ENCODE data around the gene B9D1.

Gene B9D1

DNA sequence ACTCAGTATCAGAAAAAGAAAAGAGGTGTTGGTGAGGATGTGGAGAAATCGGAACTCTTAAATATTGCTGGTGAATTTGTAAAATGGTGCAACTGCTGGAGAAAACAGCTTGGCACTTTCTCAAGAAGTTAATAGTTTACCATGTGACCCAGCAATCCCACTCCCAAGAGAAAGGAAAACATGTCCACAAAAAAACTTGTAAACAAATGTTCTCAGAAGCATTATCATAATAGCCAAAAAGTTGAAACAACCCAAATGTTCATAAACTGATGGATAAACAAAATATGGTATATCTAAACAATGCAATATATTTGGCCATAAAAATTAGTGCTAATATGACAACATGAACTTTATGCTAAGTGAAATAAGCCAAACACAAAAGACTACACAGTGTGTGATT, 13.2 kb upstream of the B9D1 start:
- DNase-seq, result no peak

DNA sequence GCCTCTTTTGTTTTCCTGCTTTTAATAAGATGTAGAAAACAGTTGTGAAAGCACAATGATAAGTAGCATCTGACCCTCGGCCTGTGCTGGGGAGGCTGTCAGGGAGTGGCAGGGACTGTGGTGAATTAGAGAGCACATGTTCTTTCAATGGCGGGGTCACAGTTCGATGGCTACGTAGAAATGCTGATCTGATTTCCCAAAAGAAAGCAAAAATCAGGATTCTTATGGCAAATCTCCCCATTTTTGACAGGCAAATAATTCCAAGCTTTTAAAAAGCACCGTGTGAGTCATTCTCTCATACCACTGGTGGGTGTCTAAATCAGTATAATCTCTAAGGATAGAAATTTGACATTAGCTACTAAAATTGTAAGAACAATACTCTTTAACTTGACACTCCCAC, 11.6 kb upstream of the B9D1 start:
- DNase-seq, result no peak

- DNase-seq, result no peak
These were observed 10.5 kb upstream of the B9D1 start for GRCh38 chr17:19372866-19373504.

DNA sequence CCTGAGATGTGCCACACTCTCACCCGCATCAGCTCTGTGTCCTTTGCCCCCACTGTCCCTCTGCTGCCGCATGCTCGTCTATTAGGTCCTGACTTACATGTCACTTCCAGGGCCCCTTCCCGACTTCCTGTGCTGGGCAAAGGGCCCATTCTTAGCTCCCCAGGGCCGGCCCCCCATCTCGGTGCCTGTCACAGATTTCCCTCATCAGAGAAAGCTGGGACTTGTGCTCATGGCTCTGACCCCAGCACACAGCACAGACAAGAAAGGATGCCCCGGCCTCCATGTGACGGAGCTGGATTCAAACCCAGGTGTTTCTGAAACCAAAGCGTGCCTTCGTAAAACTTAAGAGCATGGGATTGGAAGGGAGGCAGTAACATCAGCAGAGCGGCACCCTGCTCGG, 9.9 kb upstream of the B9D1 start:
- no peak for DNase-seq

DNA sequence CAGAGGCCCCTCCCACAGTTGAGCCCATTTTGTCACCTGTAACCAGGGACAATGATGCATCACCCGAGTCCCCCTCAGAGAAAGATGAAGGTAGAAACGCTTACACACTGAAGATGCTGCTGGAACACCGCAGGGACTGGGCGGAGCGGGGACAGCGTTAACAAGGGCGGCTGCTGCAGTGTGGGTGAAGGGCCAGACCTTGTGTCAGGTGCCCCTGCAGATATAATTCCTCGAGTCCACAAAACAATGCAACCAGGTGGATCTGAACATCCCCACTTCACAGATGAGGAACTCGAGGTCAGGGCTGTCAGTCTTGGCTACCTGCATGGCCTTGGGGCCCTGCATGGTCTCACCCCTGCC, 9.5 kb upstream of the B9D1 start:
- DNase-seq, result no peak

GRCh38 chr17:19371259-19372010, 8.9 kb upstream of the B9D1 start:
- no peak for DNase-seq

GRCh38 chr17:19370493-19370960, 8.0 kb upstream of the B9D1 start:
- DNase-seq, result no peak

GRCh38 chr17:19369846-19370492, 7.4 kb upstream of the B9D1 start:
- DNase-seq, result no peak

- no peak for DNase-seq
These were observed 6.7 kb upstream of the B9D1 start for GRCh38 chr17:19369107-19369778.

DNA sequence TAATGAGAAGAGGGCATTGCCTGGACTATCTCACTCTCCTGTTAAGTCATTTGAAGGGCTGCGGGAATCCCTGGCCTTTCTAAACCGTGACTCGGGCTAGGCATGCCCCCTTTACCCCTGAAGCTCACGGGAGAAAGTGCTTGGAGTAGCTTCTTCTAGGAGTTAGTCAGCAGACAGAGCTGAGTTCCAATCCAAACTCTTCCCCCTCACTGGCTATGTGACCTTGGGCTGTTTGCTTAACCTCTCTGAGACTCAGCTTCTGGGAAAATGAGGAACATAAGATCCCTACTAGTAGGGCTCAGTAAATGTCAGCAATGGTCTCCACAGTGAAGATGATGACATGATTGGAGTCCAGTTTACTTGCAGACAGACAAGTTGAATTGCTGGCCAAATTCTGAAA, 5.7 kb upstream of the B9D1 start:
- DNase-seq, result no peak

GRCh38 chr17:19366637-19366972, 4.1 kb upstream of the B9D1 start:
- DNase-seq, result no peak

- DNase-seq, result no peak
These were observed 3.5 kb upstream of the B9D1 start for GRCh38 chr17:19365833-19366636.

DNA sequence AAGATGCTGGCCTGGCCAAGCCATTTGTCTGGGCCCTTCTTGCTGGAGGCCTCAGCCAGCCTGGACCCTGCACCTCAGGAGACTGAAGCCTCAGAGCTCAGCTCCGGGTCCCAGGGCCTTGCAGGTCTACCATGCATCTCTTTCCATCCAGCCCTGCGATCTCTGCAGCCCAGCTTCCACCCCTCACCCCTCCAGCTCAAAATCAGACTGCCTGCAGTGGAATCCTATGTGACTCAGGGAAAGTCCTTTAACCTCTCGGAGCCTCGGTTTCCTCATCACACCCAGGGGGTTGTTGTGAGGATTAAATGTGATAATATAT, 2.9 kb upstream of the B9D1 start:
- DNase-seq, result no peak

DNA sequence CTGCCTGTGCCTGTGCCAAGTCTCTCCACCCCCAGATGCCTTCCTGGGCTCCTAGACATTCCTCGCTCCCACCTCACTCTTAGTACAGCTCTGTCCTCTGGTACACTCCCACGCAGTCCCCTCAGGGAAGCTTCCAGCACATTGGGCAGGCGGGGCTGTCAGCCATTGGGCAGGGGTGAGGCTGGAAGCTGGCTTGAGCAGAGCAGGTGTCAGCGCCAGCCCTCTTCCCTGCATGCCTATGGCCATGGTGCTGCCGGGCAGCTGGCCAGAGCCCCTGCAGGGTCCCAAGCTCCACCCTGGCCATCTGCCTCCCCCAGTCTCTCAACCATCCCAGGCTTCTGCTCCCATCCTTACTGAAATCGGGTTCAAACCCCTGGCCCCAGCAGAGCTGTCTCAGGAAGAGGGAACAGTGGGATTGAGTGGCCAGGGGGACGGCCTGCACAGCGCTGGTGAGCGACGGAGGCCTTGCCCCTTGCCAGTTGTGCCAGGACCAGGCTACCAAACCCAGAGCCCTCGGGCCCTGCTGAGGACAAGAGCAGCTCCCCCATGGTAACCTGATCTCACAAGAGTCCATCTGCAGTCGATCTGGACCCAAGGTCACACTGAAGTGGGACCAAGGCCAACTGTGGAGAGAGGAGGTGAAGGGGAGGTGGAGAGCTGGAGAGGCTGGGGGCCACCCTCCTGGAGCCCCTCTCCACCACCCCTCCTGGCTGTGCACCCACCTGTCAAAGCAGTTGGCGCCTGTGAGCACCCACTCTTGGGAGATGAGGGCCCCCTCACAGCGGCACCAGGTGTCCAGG, 2.4 kb upstream of the B9D1 start:
- DNase-seq, result no peak

DNA sequence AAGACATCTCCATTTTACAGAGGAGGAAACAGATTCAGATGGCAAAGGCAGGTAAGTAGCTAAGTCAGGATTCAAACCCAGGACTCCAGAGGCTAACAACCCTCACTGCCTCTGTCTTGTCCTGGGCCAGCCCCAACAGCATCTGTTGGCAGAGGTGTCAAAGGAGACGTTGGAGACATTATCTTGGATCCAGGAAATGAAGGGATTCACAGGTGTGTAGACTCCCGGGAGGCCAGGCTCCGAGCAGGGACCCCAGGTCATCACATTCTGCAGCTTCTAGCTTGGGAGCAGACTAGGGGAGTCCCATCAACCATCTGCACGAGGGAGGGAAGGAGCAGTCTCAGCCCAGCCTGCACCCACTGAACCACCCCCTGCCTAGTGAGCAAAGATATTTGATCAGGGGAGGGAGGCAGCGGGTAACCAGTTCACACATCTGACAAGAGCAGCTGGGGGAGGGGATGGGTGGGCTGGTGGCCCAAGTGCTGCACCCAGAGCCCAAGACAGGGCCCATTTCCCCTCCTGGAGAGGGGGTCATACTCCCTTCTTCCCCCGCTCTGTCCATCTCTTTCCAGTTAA, 1.0 kb upstream of the B9D1 start:
- DNase-seq, result no peak

- DNase-seq, result no peak
These were observed 553 bp upstream of the B9D1 start for GRCh38 chr17:19363114-19363438.

- DNase-seq, result no peak
These were observed 613 bp downstream of the B9D1 start for GRCh38 chr17:19361944-19362276.

DNA sequence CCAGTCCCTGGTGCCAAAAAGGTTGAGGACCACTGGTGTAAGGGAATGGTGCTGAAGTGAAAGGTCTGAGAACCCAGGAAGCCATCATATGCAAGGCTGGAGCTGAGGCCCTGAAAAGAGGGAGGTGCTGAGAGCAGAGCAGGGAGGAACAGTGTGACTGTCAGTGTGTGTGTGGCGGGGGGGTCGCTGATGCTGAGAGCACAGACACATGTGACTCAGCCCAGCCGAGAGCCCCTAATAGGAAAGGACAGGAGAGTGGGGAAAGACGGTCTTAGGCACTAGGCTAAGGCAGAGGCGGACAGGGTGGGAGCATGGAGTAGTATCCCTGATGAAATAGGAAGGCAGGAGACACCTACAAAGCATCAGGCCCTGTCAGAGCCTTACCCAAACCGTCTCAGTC, 1.2 kb downstream of the B9D1 start:
- DNase-seq, result no peak

DNA sequence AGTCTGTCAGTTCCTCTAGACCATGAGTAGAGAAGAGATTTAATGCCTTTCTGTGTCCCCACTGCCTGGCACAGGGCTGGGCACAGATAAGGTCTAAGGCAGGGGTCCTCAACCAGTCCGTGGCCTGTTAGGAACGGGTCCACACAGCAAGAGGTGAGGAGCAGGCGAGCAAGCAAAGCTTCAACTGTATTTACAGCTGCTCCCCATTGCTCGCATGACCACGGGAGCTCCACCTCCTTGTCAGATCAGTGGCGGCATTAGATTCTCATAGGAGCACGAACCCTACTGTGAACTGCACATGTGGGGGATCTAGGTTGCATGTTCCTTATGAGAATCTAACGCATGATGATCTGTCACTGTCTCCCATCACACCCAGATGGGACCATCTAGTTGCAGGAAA, 1.8 kb downstream of the B9D1 start:
- no peak for DNase-seq

DNA sequence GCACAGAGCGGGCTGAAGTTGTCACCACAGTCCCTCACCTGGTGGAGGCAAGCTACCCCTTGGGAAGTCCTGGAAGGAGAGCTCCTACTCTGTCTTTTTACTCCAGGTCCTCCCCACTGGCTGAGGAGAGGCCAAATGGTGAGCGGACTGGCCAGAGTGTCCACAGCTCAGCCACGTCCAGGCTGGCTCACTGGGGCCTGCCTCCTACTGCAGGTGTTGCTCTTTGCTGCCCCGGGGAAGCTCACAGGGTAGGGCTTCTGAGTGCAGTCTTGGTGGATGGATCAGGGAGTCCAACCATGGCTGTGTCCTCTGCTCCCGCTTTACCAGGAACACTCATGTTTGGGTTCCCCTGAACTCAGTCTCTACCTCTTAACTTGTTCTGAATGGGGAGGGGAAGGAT, 2.7 kb downstream of the B9D1 start:
- no peak for DNase-seq

DNA sequence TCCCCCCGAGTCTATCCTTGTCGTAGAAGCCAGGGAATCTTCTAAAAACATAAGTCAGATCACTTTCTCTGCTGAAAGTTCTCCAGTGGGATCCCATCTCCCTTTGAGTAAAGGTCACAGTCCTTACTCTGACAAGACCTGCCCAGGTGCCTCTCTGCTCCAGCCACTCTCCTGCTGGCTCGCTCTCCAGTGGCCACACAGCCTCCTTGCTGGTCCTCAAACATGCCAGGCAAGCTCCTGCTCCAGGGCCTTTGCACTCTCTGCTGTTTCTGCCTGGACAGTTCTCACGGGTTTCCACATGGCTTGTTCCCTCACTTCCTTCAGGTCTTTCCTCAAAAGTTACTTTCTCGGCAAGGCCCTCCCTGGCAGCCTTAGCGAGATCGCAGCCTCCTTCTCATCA, 3.4 kb downstream of the B9D1 start:
- no peak for DNase-seq

DNA sequence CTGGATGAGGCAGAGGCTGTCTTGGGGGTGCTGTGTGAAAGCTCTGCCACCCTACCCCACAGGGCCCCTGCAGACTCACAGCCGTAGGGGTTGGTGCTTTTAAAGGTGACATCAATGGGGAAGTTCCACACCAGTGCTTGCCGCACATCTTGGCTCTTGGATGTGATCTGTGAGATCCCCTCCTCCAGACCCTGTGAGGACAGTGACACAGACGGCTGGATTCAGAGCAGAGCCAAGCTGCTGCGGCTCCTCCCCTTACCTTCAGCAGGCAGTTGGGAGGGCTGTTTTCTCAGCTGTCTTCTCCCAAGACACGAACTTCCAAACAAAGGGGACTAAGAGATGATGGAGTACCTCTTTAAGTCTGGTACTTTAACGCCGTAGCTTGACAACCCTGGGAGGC, 4.8 kb downstream of the B9D1 start:
- DNase-seq, result no peak

All from NCI-H2029 (cell line).